HG03521 (cell line): ENCODE results near the gene P2RX5.

ENCODE experiments used
- ATAC-seq: cut with Tn5 transposase; IDR thresholded peaks from one replicate; pipeline ENCODE4 v1.9.1; 2021; ENCODE audit warnings: mild to moderate bottlenecking, moderate library complexity; ENCODE audit not compliant: unreplicated experiment

Gene P2RX5

GRCh38 chr17:3681565-3681964 is 14.4 kb downstream of the P2RX5 start:
- no peak for ATAC-seq

- no peak for ATAC-seq
Measured at GRCh38 chr17:3681057-3681456, 14.9 kb downstream of the P2RX5 start.

GRCh38 chr17:3679531-3680126 is 16.3 kb downstream of the P2RX5 start:
- ATAC-seq = no peak

- ATAC-seq = no peak
Measured at GRCh38 chr17:3678821-3679530, 17.0 kb downstream of the P2RX5 start.

- ATAC-seq = no peak
Measured at GRCh38 chr17:3678095-3678820, 17.7 kb downstream of the P2RX5 start.

- ATAC-seq = no peak
Measured at GRCh38 chr17:3675886-3676285, 20.1 kb downstream of the P2RX5 start.

- ATAC-seq = no peak
Measured at GRCh38 chr17:3672571-3672970, 23.4 kb downstream of the P2RX5 start.

GRCh38 chr17:3669548-3669947 is 26.4 kb downstream of the P2RX5 start:
- no peak for ATAC-seq

- no peak for ATAC-seq
Measured at GRCh38 chr17:3669085-3669347, 26.9 kb downstream of the P2RX5 start.

GRCh38 chr17:3668279-3669084 is 27.5 kb downstream of the P2RX5 start, which contains the start of the genes EMC6 and TAX1BP3:
Gene EMC6 (plus strand): TSS chr17:3668812. CDS start chr17:3669147, 335 bp downstream.
Gene TAX1BP3 (minus strand): TSS chr17:3668578. CDS start chr17:3668526, 52 bp downstream.
- ATAC-seq = peak; percentile 83

GRCh38 chr17:3667366-3668278 is 28.3 kb downstream of the P2RX5 start:
- ATAC-seq = peak; percentile 10

GRCh38 chr17:3666516-3666915 is 29.4 kb downstream of the P2RX5 start:
- no peak for ATAC-seq

GRCh38 chr17:3665834-3666233 is 30.1 kb downstream of the P2RX5 start:
- no peak for ATAC-seq

- no peak for ATAC-seq
Measured at GRCh38 chr17:3663102-3664011, 32.6 kb downstream of the P2RX5 start.

GRCh38 chr17:3660311-3660891 is 35.6 kb downstream of the P2RX5 start:
- no peak for ATAC-seq

- ATAC-seq = no peak
Measured at GRCh38 chr17:3659541-3660111, 36.3 kb downstream of the P2RX5 start.

- no peak for ATAC-seq
Measured at GRCh38 chr17:3658784-3659449, 37.0 kb downstream of the P2RX5 start.
